Heart left ventricle (tissue), 16 donors: ENCODE data around the gene RAG2. TPM values are rescaled to one million over a fixed set of nuclear protein-coding genes. Genes with fewer than 3 reads are reported as not detected.

ENCODE experiments used
- ATAC-seq, 4 donors: fragments of 200-7000 bp; cut with Tn5 transposase; one replicate each; pipeline ENCODE4 v1.9.1; 2020 to 2022; ENCODE audit warnings: moderate library complexity in 4 of 4, mild to moderate bottlenecking in 3 of 4, moderate number of reproducible peaks in 1 of 4
- DNase-seq, 5 donors: peaks; one replicate each; pipeline ENCODE4 v3.0.0-alpha.2; 2020
- H3K27ac ChIP-seq, 12 donors: fragments of 200-600 bp; sonication (generic) in 4 of 12; one replicate each; pipeline versions ENCODE4 v1.5.0 to v1.8.0; 2016 to 2022; ENCODE audit warnings: mild to moderate bottlenecking in 2 of 12
- H3K27me3 ChIP-seq, 9 donors: fragments of 200-600 bp; sonication (generic) in 2 of 9; one replicate each; pipeline versions ENCODE4 v1.5.1 to v1.8.0; 2016 to 2022; ENCODE audit warnings: mild to moderate bottlenecking in 3 of 9
- H3K36me3 ChIP-seq, 9 donors: fragments of 200-600 bp; sonication (generic) in 2 of 9; one replicate each; pipeline versions ENCODE4 v1.5.0 to v1.8.0; 2018 to 2022; ENCODE audit warnings: mild to moderate bottlenecking in 2 of 9
- H3K4me1 ChIP-seq, 12 donors: fragments of 200-600 bp; sonication (generic) in 4 of 12; one replicate each; pipeline versions ENCODE4 v1.5.0 to v1.8.0; 2016 to 2022; ENCODE audit warnings: mild to moderate bottlenecking in 3 of 12
- H3K4me3 ChIP-seq, 12 donors: fragments of 200-600 bp; sonication (generic) in 4 of 12; one replicate each; pipeline versions ENCODE4 v1.5.0 to v1.8.0; 2017 to 2022; ENCODE audit warnings: mild to moderate bottlenecking in 9 of 12, moderate library complexity in 4 of 12
- H3K9me3 ChIP-seq, 12 donors: fragments of 200-600 bp; sonication (generic) in 4 of 12; one replicate each; pipeline versions ENCODE4 v1.5.0 to v1.8.0; 2016 to 2022; ENCODE audit warnings: mild to moderate bottlenecking in 1 of 12
- POLR2A ChIP-seq, 2 donors: fragments of 450-650 bp; IDR thresholded peaks; one replicate each; pipeline ENCODE4 v1.6.1; 2017; ENCODE audit warnings: antibody characterized with exemption in 2 of 2, mild to moderate bottlenecking in 2 of 2, moderate library complexity in 2 of 2
- whole genome bisulfite sequencing, 4 donors: extraction: QIAGEN DNeasy Blood & Tissue Kit in 2 of 4; methylation state at CpG; one replicate each; pipeline versions ENCODE4 v1.1.5 to v1.1.7; 2013 to 2018; 5-methylcytosine and 5-hydroxymethylcytosine counted together
- intact Hi-C, 10 donors: fragments of 100-400 bp; cut with DNase I; formaldehyde crosslinking; loops; one replicate each; pipeline versions ENCODE4 v1.11.1 to v1.14.2; 2022
- polyA plus RNA-seq, 2 donors: library from polyadenylated mRNA; stranded (reverse); fragments of 200-250 nt; gene quantifications; one replicate each; pipeline ENCODE4 v1.2.3, GENCODE V29; 2013
- total RNA-seq, 9 donors: library from RNA; depleted of rRNA in 2 of 9; stranded (reverse); fragments of >200 nt in 2 of 9; fragmentation: NEBNext Ultra II Directional in 3 of 9; extraction: Animal tissue kit (Norgen Biotek cat#: 25700) in 3 of 9; gene quantifications; one replicate each; pipeline versions ENCODE4 v1.1.0 to v1.2.4, GENCODE V29; 2016 to 2023
- TF ChIP-seq, protein P1 (sequence below), 12 donors: fragments of 200-600 bp; sonication (generic) in 4 of 12; IDR thresholded peaks; one replicate each; pipeline versions ENCODE4 v1.5.0 to v1.8.0; 2018 to 2022; ENCODE audit warnings: antibody characterized with exemption in 12 of 12, mild to moderate bottlenecking in 5 of 12
- donor health status: ischemic (EF 13 %, LVEDD 7.1; RV severe dilation, severe dysfunction).
- donor health status: healthy with polysubstance abuse.
- donor health status: DM: no; HTN: yes; CAD: no.
- donor health status: DM: no; HTN: no; CAD: no.
- donor health status: ischemic (EF 25% LVEDD 6.9; RV normal size, moderate dysfunction).
- donor health status: ischemic (EF 25% LVEDD 5.7; RV mildly dilated, moderate dysfunction).
- donor health status: healthy.
- donor health status: DM: yes; HTN: yes; CAD: no.
- donor health status: ischemic (EF 35%, LVEDD 5.7; RV mildly dilated, moderate dysfunction).
- donor health status: nonischemic (EF 11% LVEDD 7.7; RV severe dilation, severe dysfunction).
- donor health status: DM: yes; HTN: yes; CAD: no.
- donor health status: PGD.
- donor health status: ischemic (EF 29% LVEDD 5.4; RV normal size, mild dysfunction).
- donor health status: nonischemic (EF 23%, LVEDD 6.1; RV moderate dilation, normal function).

Gene RAG2
- total and polyA plus RNA-seq, 11 donors = not detected

DNA sequence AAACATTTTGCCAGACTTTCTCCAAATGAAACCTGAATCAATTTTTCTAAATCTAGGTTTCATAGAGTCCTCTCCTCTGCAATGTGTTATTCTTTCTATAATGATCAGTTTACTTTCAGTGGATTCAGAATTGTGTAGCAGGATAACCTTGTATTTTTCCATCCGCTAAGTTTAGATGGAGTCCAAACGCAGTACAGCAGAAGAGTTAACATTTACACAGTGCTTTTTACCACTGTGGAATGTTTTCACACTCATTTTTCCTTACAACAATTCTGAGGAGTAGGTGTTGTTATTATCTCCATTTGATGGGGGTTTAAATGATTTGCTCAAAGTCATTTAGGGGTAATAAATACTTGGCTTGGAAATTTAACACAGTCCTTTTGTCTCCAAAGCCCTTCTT, 20.7 kb downstream of the RAG2 start:
- Histone ChIP-seq H3K36me3 (peaks cover 0 to 9% (median 0%) of the 10 kb centered on the region in 9 donors), H3K4me1 (peaks cover 0 to 6% (median 0%) of the 10 kb centered on the region in 12 donors), H3K4me3 (no peak overlapping the region), H3K9me3 (peaks cover 0 to 4% (median 0%) of the 10 kb centered on the region in 12 donors), H3K27ac (no peak overlapping the region), H3K27me3 (no peaks in the 10 kb centered on the region)
- intact Hi-C loops = no loop called here
- WGBS, 4 donors = 77 to 83% (median 80%) methylated on average over 2 of the region's 2 CpGs
- TF ChIP-seq POLR2A (IDR thresholded peaks at IDR 0.05) = no peak
- TF ChIP-seq, protein P1, sequence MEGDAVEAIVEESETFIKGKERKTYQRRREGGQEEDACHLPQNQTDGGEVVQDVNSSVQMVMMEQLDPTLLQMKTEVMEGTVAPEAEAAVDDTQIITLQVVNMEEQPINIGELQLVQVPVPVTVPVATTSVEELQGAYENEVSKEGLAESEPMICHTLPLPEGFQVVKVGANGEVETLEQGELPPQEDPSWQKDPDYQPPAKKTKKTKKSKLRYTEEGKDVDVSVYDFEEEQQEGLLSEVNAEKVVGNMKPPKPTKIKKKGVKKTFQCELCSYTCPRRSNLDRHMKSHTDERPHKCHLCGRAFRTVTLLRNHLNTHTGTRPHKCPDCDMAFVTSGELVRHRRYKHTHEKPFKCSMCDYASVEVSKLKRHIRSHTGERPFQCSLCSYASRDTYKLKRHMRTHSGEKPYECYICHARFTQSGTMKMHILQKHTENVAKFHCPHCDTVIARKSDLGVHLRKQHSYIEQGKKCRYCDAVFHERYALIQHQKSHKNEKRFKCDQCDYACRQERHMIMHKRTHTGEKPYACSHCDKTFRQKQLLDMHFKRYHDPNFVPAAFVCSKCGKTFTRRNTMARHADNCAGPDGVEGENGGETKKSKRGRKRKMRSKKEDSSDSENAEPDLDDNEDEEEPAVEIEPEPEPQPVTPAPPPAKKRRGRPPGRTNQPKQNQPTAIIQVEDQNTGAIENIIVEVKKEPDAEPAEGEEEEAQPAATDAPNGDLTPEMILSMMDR (IDR thresholded peaks at IDR 0.05) = no peak
- no peak for ATAC-seq
- no peak for DNase-seq

- WGBS, 4 donors = 72 to 81% (median 78%) methylated on average over 8 of the region's 8 CpGs
- Histone ChIP-seq H3K27ac (no peak overlapping the region), H3K4me1 (peaks cover 0 to 6% (median 0%) of the 10 kb centered on the region in 12 donors), H3K4me3 (no peak overlapping the region), H3K27me3 (no peaks in the 10 kb centered on the region), H3K36me3 (peaks cover 0 to 9% (median 0%) of the 10 kb centered on the region in 9 donors), H3K9me3 (no peaks in the 10 kb centered on the region)
- TF ChIP-seq, protein P1 (IDR thresholded peaks at IDR 0.05) = no peak
- no peak for TF ChIP-seq POLR2A (IDR thresholded peaks at IDR 0.05)
- ATAC-seq = no peak
- DNase-seq = no peak
- intact Hi-C loops = no loop called here
Observed at GRCh38 chr11:36574486-36574885, 23.6 kb downstream of the RAG2 start.

GRCh38 chr11:36569095-36569494, 28.9 kb downstream of the RAG2 start:
- DNase-seq (no peak), ATAC-seq (no peak)
- Histone ChIP-seq H3K27ac (no peak overlapping the region), H3K27me3 (peaks cover 0 to 3% (median 0%) of the 10 kb centered on the region in 9 donors), H3K36me3 (peaks cover 0 to 8% (median 0%) of the 10 kb centered on the region in 9 donors), H3K4me3 (no peak overlapping the region), H3K4me1 (peaks cover 0 to 7% (median 0%) of the 10 kb centered on the region in 12 donors), H3K9me3 (no peaks in the 10 kb centered on the region)
- TF ChIP-seq, protein P1 (IDR thresholded peaks at IDR 0.05) = no peak
- no peak for TF ChIP-seq POLR2A (IDR thresholded peaks at IDR 0.05)
- intact Hi-C loops = loop anchor here in 7 of 10 donors (5.0 to 10.0 kb wide), 5 partner anchors 53 to 178 kb away; no protein-coding TSS in a partner anchor
- 75 to 87% (median 83%) methylated on average over 4 of the region's 4 CpGs for WGBS, 4 donors

DNA sequence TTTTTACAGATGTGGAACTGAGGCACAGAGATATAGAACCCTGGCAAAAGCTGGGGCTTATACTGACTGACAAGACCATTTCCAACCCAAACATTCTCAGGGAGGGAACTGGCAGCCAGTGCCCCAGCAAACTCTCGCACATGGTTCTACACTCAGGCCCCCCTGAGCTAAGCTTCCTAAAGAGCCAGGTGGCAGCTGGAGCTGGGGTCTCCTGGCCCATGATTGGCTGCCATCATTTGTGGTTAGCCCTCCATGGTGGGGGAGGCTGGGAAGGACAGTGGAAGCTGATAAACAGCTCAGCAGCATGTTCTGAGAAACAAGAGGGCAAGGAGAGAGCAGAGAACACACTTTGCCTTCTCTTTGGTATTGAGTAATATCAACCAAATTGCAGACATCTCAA, 30.3 kb downstream of the RAG2 start, which contains the start of gene RAG1:
TSS of gene RAG1 (plus strand) at position 314 of the 400 bp plus-strand sequence. CDS start 5,298 bp downstream, outside the sequence.
- 84 to 100% (median 94%) methylated on average over 1 of the region's 1 CpG for WGBS, 4 donors

More for the DNA sequence above, 30.3 kb downstream of the RAG2 start, which contains the start of gene RAG1:
- Histone ChIP-seq H3K4me1 (peaks cover 0 to 7% (median 0%) of the 10 kb centered on the region in 12 donors), H3K27me3 (peaks cover 0 to 3% (median 0%) of the 10 kb centered on the region in 9 donors), H3K27ac (no peak within 1 kb of the TSS), H3K4me3 (no peak within 1 kb of the TSS), H3K9me3 (no peaks in the 10 kb centered on the region), H3K36me3 (no peaks in the 10 kb centered on the region)
- intact Hi-C loops = loop anchor here in 8 of 10 donors (2.0 to 10.0 kb wide), 6 partner anchors 55 to 180 kb away; no protein-coding TSS in a partner anchor
- ATAC-seq = no peak
- DNase-seq = no peak
- TF ChIP-seq, protein P1 (IDR thresholded peaks at IDR 0.05) = no peak
- no peak for TF ChIP-seq POLR2A (IDR thresholded peaks at IDR 0.05)
